HepG2 (cell line): ENCODE data around the gene KSR1. TPM values are rescaled to one million over a fixed set of nuclear protein-coding genes. Genes with fewer than 3 reads are reported as not detected.

ENCODE experiments used
- AHR ChIP-seq: IDR thresholded peaks from 2 replicates; pipeline ENCODE4 v1.6.1; 2018; ENCODE audit warnings: missing genetic modification reagents, missing compliant biosample characterization
- SAP130 ChIP-seq: IDR thresholded peaks from 2 replicates; pipeline ENCODE4 v1.6.1; 2016; ENCODE audit warnings: low read depth
- TFAP4 ChIP-seq: sonication (generic); IDR thresholded peaks from 2 replicates; pipeline ENCODE4 v1.6.1; 2016; ENCODE audit warnings: low read depth, borderline replicate concordance
- USF2 ChIP-seq, 2 experiments: sonication (generic) in 1 of 2; formaldehyde crosslinking in 1 of 2; IDR thresholded peaks; 2 replicates each; pipeline versions ENCODE4 v1.5.1 to v1.6.1; 2011 to 2020; ENCODE audit warnings: borderline replicate concordance in 1 of 2, low read depth in 1 of 2, low read length in 1 of 2, mild to moderate bottlenecking in 1 of 2, missing genetic modification reagents in 1 of 2, moderate library complexity in 1 of 2
- ZBTB40 ChIP-seq, 2 experiments: fragments of 450-650 bp in 1 of 2; sonication (generic) in 1 of 2; formaldehyde crosslinking in 1 of 2; IDR thresholded peaks; 2 replicates each; pipeline versions ENCODE4 v1.6.1 to v1.8.0; 2016 to 2022; ENCODE audit warnings: antibody characterized with exemption in 1 of 2, mild to moderate bottlenecking in 1 of 2, missing genetic modification reagents in 1 of 2
- ZNF143 ChIP-seq: sonication (generic); formaldehyde crosslinking; IDR thresholded peaks from 2 replicates; pipeline ENCODE4 v1.4.0; 2020; ENCODE audit warnings: missing genetic modification reagents
- polyA plus RNA-seq, 8 experiments: library from polyadenylated mRNA; depleted of rRNA in 3 of 8; stranded (reverse) in 7 of 8; unstranded in 1 of 8; fragments of >200 nt; fragmentation: Illumina TruSeq in 4 of 8; extraction: Trizol in 4 of 8; gene quantifications; 2 replicates each; pipeline versions ENCODE4 v1.2.1 to v1.2.3, GENCODE V29; 2011 to 2016; ENCODE audit warnings: low read depth in 4 of 8, missing spikeins in 1 of 8, mixed read lengths in 1 of 8; ENCODE audit not compliant: insufficient read depth in 1 of 8
- total RNA-seq, 5 experiments: library from RNA; depleted of rRNA; stranded (reverse); fragments of >200 nt; fragmentation: Illumina TruSeq; extraction: Trizol; gene quantifications; 2 replicates each; pipeline ENCODE4 v1.2.3, GENCODE V29; 2016; ENCODE audit warnings: low read depth in 1 of 5
- TF ChIP-seq, protein P1 (sequence below): IDR thresholded peaks from 2 replicates; pipeline ENCODE4 v1.6.1; 2016; ENCODE audit warnings: control low read depth
- TF ChIP-seq, protein P2 (sequence below): sonication (generic); formaldehyde crosslinking; IDR thresholded peaks from 2 replicates; pipeline ENCODE4 v1.5.1; 2020; ENCODE audit warnings: mild to moderate bottlenecking, missing genetic modification reagents, moderate library complexity

KSR1 gene
- total and polyA plus RNA-seq, 2 of the 13 experiments (the other 11 are each of a cell fraction or from before 2014, with no cell fraction given): 10.1 to 16.6 TPM

DNA sequence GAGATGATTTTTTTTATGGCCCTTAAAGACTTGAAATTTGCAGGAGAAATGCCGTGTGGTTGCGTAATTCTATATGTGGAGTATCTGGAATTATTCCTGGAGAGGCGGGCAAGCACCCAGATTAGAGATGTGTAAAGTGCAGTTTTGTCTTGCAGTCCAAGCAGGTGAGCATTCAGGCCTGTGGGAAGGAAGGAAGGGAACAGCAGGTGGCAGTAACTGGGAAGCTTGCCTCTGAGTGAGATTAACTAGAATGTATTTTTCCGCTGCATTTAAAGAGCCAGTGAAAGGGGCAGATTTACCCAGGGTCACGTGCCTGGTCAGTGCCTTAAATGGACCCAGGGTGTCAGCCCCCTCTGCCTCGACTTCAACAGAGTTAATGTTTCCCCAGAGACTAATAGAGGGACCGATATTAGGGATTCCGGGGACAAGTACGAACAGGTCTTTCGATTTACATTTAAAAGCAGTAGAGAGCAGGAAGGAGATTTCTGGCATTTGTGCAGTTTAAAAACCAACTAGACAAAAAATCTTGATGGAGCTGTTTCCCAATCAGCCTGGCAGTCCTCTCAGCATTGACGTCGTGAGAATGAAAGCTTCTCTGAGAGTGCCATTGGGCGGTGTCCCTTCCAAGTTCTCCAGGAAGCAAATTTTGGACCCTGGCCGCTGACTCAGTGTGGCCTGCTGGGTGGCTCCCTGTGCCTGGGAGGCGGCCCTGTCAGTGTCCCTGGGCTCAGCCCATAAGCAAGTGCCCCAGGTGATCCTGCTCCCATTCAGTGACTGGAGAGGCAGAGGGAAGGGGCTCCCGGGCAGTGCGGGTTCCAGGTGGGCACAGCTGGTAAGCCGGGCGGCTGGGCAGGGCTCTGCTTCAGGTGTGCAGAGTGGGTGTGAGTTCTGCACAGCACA lies 38.2 kb downstream of the KSR1 start (continued):
- TF ChIP-seq ZBTB40 (IDR thresholded peaks at IDR 0.05) (no peak), ZBTB40 (CRISPR knock-in tag; IDR thresholded peaks at IDR 0.05) (no peak), ZNF143 (CRISPR knock-in tag) (peak; percentile 18; the same call in 1 of the 2 replicates), TFAP4 (peak; percentile 57; the same call in 1 of the 2 replicates), AHR (no peak), USF2 (IDR thresholded peaks at IDR 0.05; ENCODE audit: low read depth, low read length) (peak; percentile 87), USF2 (CRISPR knock-in tag; IDR thresholded peaks at IDR 0.05; ENCODE audit: borderline replicate concordance) (peak; percentile 94; the same call in 1 of the 2 replicates), SAP130 (CRISPR knock-in tag) (peak; percentile 80)
- TF ChIP-seq, protein P1, sequence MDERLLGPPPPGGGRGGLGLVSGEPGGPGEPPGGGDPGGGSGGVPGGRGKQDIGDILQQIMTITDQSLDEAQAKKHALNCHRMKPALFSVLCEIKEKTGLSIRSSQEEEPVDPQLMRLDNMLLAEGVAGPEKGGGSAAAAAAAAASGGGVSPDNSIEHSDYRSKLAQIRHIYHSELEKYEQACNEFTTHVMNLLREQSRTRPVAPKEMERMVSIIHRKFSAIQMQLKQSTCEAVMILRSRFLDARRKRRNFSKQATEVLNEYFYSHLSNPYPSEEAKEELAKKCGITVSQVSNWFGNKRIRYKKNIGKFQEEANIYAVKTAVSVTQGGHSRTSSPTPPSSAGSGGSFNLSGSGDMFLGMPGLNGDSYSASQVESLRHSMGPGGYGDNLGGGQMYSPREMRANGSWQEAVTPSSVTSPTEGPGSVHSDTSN (CRISPR knock-in tag): no peak
- TF ChIP-seq, protein P2, sequence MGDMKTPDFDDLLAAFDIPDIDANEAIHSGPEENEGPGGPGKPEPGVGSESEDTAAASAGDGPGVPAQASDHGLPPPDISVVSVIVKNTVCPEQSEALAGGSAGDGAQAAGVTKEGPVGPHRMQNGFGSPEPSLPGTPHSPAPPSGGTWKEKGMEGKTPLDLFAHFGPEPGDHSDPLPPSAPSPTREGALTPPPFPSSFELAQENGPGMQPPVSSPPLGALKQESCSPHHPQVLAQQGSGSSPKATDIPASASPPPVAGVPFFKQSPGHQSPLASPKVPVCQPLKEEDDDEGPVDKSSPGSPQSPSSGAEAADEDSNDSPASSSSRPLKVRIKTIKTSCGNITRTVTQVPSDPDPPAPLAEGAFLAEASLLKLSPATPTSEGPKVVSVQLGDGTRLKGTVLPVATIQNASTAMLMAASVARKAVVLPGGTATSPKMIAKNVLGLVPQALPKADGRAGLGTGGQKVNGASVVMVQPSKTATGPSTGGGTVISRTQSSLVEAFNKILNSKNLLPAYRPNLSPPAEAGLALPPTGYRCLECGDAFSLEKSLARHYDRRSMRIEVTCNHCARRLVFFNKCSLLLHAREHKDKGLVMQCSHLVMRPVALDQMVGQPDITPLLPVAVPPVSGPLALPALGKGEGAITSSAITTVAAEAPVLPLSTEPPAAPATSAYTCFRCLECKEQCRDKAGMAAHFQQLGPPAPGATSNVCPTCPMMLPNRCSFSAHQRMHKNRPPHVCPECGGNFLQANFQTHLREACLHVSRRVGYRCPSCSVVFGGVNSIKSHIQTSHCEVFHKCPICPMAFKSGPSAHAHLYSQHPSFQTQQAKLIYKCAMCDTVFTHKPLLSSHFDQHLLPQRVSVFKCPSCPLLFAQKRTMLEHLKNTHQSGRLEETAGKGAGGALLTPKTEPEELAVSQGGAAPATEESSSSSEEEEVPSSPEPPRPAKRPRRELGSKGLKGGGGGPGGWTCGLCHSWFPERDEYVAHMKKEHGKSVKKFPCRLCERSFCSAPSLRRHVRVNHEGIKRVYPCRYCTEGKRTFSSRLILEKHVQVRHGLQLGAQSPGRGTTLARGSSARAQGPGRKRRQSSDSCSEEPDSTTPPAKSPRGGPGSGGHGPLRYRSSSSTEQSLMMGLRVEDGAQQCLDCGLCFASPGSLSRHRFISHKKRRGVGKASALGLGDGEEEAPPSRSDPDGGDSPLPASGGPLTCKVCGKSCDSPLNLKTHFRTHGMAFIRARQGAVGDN (CRISPR knock-in tag): peak; percentile 78
